Endothelial cell of umbilical vein (primary cell): ENCODE measurements around the gene ATP2B2. TPM values are rescaled to one million over a fixed set of nuclear protein-coding genes. Genes with fewer than 3 reads are reported as not detected.

Experiments used
- BruUV-seq: library from RNA; stranded (reverse); fragments of 400-500 nt; replicated peaks from 2 replicates; lab custom pipeline; 2021; lab: Mats Ljungman, UMichigan
- CTCF ChIA-PET: fragments of 300-600, 350-600 bp; sonication (Branson Sonifier 250); formaldehyde crosslinking; loops from one replicate; lab custom pipeline; 2021; ENCODE audit warnings: antibody characterized with exemption, inconsistent platforms; lab: Charles Lee
- POLR2A ChIA-PET: fragments of 300-600, 350-600 bp; sonication (Branson Sonifier 250); formaldehyde crosslinking; loops from one replicate; lab custom pipeline; 2021; ENCODE audit warnings: antibody characterized with exemption, inconsistent platforms; lab: Charles Lee
- DNase-seq: peaks from one replicate; pipeline ENCODE4 v3.0.0-alpha.2; 2011; ENCODE audit warnings: low read depth, low spot score
- FAIRE-seq: peaks from 2 replicates; lab custom pipeline; 2011; peaks lifted over from hg19 to GRCh38; lab: Jason Lieb, UNC
- H2AFZ ChIP-seq: 2 replicates; pipeline ENCODE4 v1.6.0; 2012; ENCODE audit warnings: low read depth, low read length, control low read depth, inconsistent platforms
- H3K27ac ChIP-seq: 2 replicates; pipeline ENCODE4 v1.5.1; 2011; ENCODE audit warnings: low read depth, mild to moderate bottlenecking, control low read depth, low read length, moderate library complexity; ENCODE audit not compliant: insufficient read depth
- H3K27me3 ChIP-seq, 2 experiments: 2 replicates each; pipeline versions ENCODE4 v1.6.0 to v1.6.1; 2011; ENCODE audit warnings: low read length in 2 of 2, mixed read lengths in 1 of 2; ENCODE audit not compliant: control insufficient read depth in 2 of 2, insufficient read depth in 2 of 2
- H3K36me3 ChIP-seq, 2 experiments: 2 replicates in 1 of 2; 3 replicates in 1 of 2; pipeline ENCODE4 v1.5.1; 2011; ENCODE audit warnings: low read length in 2 of 2, mild to moderate bottlenecking in 1 of 2, moderate library complexity in 1 of 2; ENCODE audit not compliant: control insufficient read depth in 2 of 2, insufficient read depth in 2 of 2; ENCODE audit errors: extremely low read depth in 1 of 2
- H3K4me1 ChIP-seq: 3 replicates; pipeline ENCODE4 v1.5.1; 2011; ENCODE audit warnings: mild to moderate bottlenecking, low read length; ENCODE audit not compliant: control insufficient read depth, insufficient read depth; ENCODE audit errors: extremely low read depth
- H3K4me2 ChIP-seq: 2 replicates; pipeline ENCODE4 v1.6.1; 2011; ENCODE audit warnings: low read length, control low read depth, mixed read lengths; ENCODE audit not compliant: insufficient read depth
- H3K4me3 ChIP-seq, 3 experiments: fragments of 200-600 bp in 1 of 3; sonication (generic), shearing (Covaris generic) in 1 of 3; replicated peaks in 1 of 3; 2 replicates each; pipeline ENCODE4 v1.5.1; 2011 to 2016; ENCODE audit warnings: control low read depth in 3 of 3, low read length in 3 of 3, mild to moderate bottlenecking in 2 of 3, inconsistent platforms in 1 of 3, low read depth in 1 of 3, moderate library complexity in 1 of 3; ENCODE audit not compliant: insufficient read depth in 1 of 3
- H3K79me2 ChIP-seq: 2 replicates; pipeline ENCODE4 v1.6.0; 2012; ENCODE audit warnings: low read length, inconsistent platforms; ENCODE audit not compliant: control insufficient read depth, insufficient read depth
- H3K9ac ChIP-seq: replicated peaks from 2 replicates; pipeline ENCODE3; 2011; ENCODE audit warnings: low read length, control low read depth; ENCODE audit not compliant: insufficient read depth; ENCODE audit errors: extremely low read depth
- H3K9me1 ChIP-seq: replicated peaks from 3 replicates; pipeline ENCODE4 v1.6.0; 2011; ENCODE audit warnings: mild to moderate bottlenecking, low read length; ENCODE audit not compliant: control insufficient read depth, insufficient read depth; ENCODE audit errors: extremely low read depth
- H3K9me3 ChIP-seq: replicated peaks from 2 replicates; pipeline ENCODE4 v1.5.1; 2012; ENCODE audit warnings: low read length, inconsistent platforms; ENCODE audit not compliant: control insufficient read depth, insufficient read depth
- H4K20me1 ChIP-seq: replicated peaks from 2 replicates; pipeline ENCODE3; 2011; ENCODE audit warnings: mild to moderate bottlenecking, low read length; ENCODE audit not compliant: control insufficient read depth, insufficient read depth; ENCODE audit errors: extremely low read depth
- CTCF ChIP-seq, 2 donors: IDR thresholded peaks; 1 replicate in 1 of 2; 2 replicates in 1 of 2; pipeline ENCODE4 v1.5.1; 2011; ENCODE audit warnings: low read length in 2 of 2, mild to moderate bottlenecking in 2 of 2, moderate library complexity in 2 of 2, control low read depth in 1 of 2, inconsistent platforms in 1 of 2, low read depth in 1 of 2; ENCODE audit not compliant: insufficient read depth in 1 of 2; ENCODE audit errors: extremely low read depth in 1 of 2
- EZH2 ChIP-seq: IDR thresholded peaks from 2 replicates; pipeline ENCODE4 v1.6.1; 2012; ENCODE audit warnings: borderline replicate concordance, low read depth, mild to moderate bottlenecking, moderate library complexity, low read length, inconsistent platforms; ENCODE audit not compliant: severe bottlenecking
- FOS ChIP-seq: IDR thresholded peaks from 2 replicates; pipeline ENCODE4 v1.6.1; 2011; ENCODE audit warnings: mild to moderate bottlenecking, low read length, moderate library complexity, borderline replicate concordance; ENCODE audit not compliant: insufficient read depth
- GATA2 ChIP-seq: IDR thresholded peaks from 2 replicates; pipeline ENCODE4 v1.7.0; 2011; ENCODE audit warnings: low read depth, mild to moderate bottlenecking, moderate library complexity, mixed read lengths, low read length; ENCODE audit not compliant: insufficient read length, insufficient read depth
- JUN ChIP-seq: IDR thresholded peaks from 2 replicates; pipeline ENCODE4 v1.6.1; 2011; ENCODE audit warnings: borderline replicate concordance, low read depth; ENCODE audit not compliant: insufficient read length, insufficient read depth
- MAX ChIP-seq: IDR thresholded peaks from 2 replicates; pipeline ENCODE4 v1.6.1; 2011; ENCODE audit not compliant: insufficient read depth, insufficient read length
- MYC ChIP-seq: IDR thresholded peaks from one replicate; pipeline ENCODE4 v1.6.1; 2011; ENCODE audit warnings: mild to moderate bottlenecking, low read depth, low read length
- POLR2A ChIP-seq: IDR thresholded peaks from 2 replicates; pipeline ENCODE4 v1.6.1; 2012; ENCODE audit warnings: low read depth, mild to moderate bottlenecking, control low read depth, low read length
- POLR2AphosphoS5 ChIP-seq: IDR thresholded peaks from 2 replicates; pipeline ENCODE4 v1.6.1; 2012; ENCODE audit warnings: low read depth, mild to moderate bottlenecking, control low read depth, low read length, moderate library complexity; ENCODE audit not compliant: insufficient read depth
- dilution Hi-C: fragments of 300-500 bp; cut with MboI; formaldehyde crosslinking; loops from one replicate; pipeline ENCODE4 v1.15.0; 2019; ENCODE audit warnings: low sequenced_read_pairs; ENCODE audit not compliant: extremely low pct_ligation_motif_present
- intact Hi-C: fragments of 100-400 bp; cut with micrococcal nuclease; formaldehyde crosslinking; loops from one replicate; pipeline ENCODE4 v1.10.0; 2022
- polyA plus RNA-seq, 4 experiments: library from polyadenylated mRNA; depleted of rRNA in 3 of 4; stranded (reverse) in 3 of 4; unstranded in 1 of 4; fragments of >200 nt; gene quantifications; 2 replicates each; pipeline versions ENCODE4 v1.2.1 to v1.2.3, GENCODE V29; 2011 to 2012; ENCODE audit warnings: missing spikeins in 1 of 4
- total RNA-seq: library from RNA; stranded (reverse); gene quantifications from 2 replicates; pipeline ENCODE4 v1.2.3, GENCODE V29; 2021

ATP2B2 gene
- total and polyA plus RNA-seq, 2 donors (not counting 3 experiments of a cell fraction or from before 2014, with no cell fraction given), result not detected

GRCh38 chr3:10493202-10493589 is 12.2 kb downstream of the ATP2B2 start:
- BruUV-seq, result no TSS peak
- dilution Hi-C loops, result no loop called here
- TF ChIP-seq EZH2 (no peak), GATA2 (no peak), MAX (no peak), POLR2A (no peak), JUN (no peak), FOS (no peak), CTCF (IDR thresholded peaks at IDR 0.05; ENCODE audit: extremely low read depth in 1 of 2, insufficient read depth in 1 of 2, low read depth in 1 of 2, low read length in 2 of 2) (no peak), POLR2AphosphoS5 (no peak), MYC (no peak)

More at GRCh38 chr3:10493202-10493589, 12.2 kb downstream of the ATP2B2 start:
- no peak overlapping the region for H2AFZ ChIP-seq
- no peaks in the 10 kb centered on the region for H3K9me3 ChIP-seq
- no peaks in the 10 kb centered on the region for H3K79me2 ChIP-seq
- DNase-seq (no peak), FAIRE-seq (no peak)
- no peak overlapping the region for H3K9ac ChIP-seq
- no peak overlapping the region for H3K4me3 ChIP-seq
- no peak overlapping the region for H3K4me2 ChIP-seq
- no peaks in the 10 kb centered on the region for H3K27me3 ChIP-seq
- POLR2A ChIA-PET, result no interaction called here
- H4K20me1 ChIP-seq, result no peaks in the 10 kb centered on the region
- H3K27ac ChIP-seq, result no peak overlapping the region
- intact Hi-C loops, result no loop called here
- no peaks in the 10 kb centered on the region for H3K9me1 ChIP-seq
- H3K36me3 ChIP-seq, result no peaks in the 10 kb centered on the region
- no peaks in the 10 kb centered on the region for H3K4me1 ChIP-seq
- CTCF ChIA-PET, result no interaction called here
